ENCODE data around the gene MRPL24.
A peak's percentile ranks its signal among the peaks of the same experiment; 100 is the strongest.

DNA sequence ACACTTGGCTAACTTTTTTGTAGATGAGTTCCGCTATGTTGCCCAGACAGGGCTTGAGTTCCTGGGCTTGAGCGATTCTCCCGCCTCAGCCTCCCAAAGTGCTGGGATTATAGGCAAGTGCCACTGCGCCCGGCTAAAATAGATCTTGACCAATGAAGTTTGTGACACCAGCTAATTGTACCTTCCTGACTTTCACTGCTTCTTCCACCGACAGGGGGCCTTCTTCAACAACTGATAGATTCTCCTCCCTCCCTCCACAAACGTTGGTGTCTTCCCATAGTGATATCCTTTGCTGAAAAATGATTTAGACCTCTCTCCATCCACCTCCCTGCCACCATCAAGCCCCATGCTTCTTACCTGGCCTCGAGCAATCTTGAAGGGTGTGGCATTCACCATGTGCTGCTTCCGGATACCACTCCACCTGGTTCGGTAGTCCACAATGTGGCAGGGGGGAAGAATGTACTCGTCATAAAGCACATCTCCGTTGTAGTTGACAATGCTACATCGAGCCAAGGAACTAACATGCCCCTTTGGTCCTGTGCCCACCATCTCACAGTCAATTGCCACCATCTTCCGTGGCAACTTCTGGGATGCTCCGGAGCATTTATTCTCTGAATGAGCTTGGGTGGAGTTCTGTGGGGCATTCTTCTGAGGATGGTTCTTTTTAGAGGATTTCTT, 14.2 kb downstream of the MRPL24 start:
- TF ChIP-seq, protein P1, sequence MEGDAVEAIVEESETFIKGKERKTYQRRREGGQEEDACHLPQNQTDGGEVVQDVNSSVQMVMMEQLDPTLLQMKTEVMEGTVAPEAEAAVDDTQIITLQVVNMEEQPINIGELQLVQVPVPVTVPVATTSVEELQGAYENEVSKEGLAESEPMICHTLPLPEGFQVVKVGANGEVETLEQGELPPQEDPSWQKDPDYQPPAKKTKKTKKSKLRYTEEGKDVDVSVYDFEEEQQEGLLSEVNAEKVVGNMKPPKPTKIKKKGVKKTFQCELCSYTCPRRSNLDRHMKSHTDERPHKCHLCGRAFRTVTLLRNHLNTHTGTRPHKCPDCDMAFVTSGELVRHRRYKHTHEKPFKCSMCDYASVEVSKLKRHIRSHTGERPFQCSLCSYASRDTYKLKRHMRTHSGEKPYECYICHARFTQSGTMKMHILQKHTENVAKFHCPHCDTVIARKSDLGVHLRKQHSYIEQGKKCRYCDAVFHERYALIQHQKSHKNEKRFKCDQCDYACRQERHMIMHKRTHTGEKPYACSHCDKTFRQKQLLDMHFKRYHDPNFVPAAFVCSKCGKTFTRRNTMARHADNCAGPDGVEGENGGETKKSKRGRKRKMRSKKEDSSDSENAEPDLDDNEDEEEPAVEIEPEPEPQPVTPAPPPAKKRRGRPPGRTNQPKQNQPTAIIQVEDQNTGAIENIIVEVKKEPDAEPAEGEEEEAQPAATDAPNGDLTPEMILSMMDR (IDR thresholded peaks at IDR 0.05 in 4 of 5, conservative IDR thresholded peaks at IDR 0.05 in 1 of 5), result peak in 2 of 5 experiments; percentile 10 to 38
- no peak for TF ChIP-seq POLR2A (IDR thresholded peaks at IDR 0.05)

All from gastrocnemius medialis (tissue), 4 donors.